IPS DF 19.7 (cell line): ENCODE measurements around the gene TPSB2.
"Not testable (repeated sequence)": the region's sequence is repeated elsewhere in the genome, so short reads cannot be mapped to it uniquely, and the experiment has no call there.

Source experiments
- DNase-seq: peaks from one replicate; pipeline ENCODE4 v3.0.0-alpha.2; 2013; ENCODE audit warnings: low read depth, low spot score

The TPSB2 gene

GRCh38 chr16:1241081-1241480 is 11.1 kb upstream of the TPSB2 start:
- not testable (repeated sequence) for DNase-seq

GRCh38 chr16:1240436-1240835 is 10.5 kb upstream of the TPSB2 start, which contains the start of gene TPSAB1:
Gene TPSAB1, plus strand, starts transcription at chr16:1240705. Its CDS starts 234 bp downstream, at chr16:1240939.
- not testable (repeated sequence) for DNase-seq

- DNase-seq, result not testable (repeated sequence)
Observed at GRCh38 chr16:1239575-1239974, 9.6 kb upstream of the TPSB2 start.

- DNase-seq, result not testable (repeated sequence)
Observed at GRCh38 chr16:1238909-1239308, 8.9 kb upstream of the TPSB2 start.

- DNase-seq, result no peak
Observed at GRCh38 chr16:1237990-1238389, 8.0 kb upstream of the TPSB2 start.

- DNase-seq, result not testable (repeated sequence)
Observed at GRCh38 chr16:1236659-1237058, 6.7 kb upstream of the TPSB2 start.

- not testable (repeated sequence) for DNase-seq
Observed at GRCh38 chr16:1232049-1232748, 2.2 kb upstream of the TPSB2 start.

GRCh38 chr16:1231301-1231700 is 1.3 kb upstream of the TPSB2 start:
- DNase-seq, result not testable (repeated sequence)

- not testable (repeated sequence) for DNase-seq
Observed at GRCh38 chr16:1230471-1231212, 658 bp upstream of the TPSB2 start.

GRCh38 chr16:1229476-1229875 is 508 bp downstream of the TPSB2 start:
- not testable (repeated sequence) for DNase-seq

GRCh38 chr16:1228227-1228626 is 1.8 kb downstream of the TPSB2 start:
- DNase-seq, result not testable (repeated sequence)

GRCh38 chr16:1226692-1227091 is 3.3 kb downstream of the TPSB2 start:
- not testable (repeated sequence) for DNase-seq

- DNase-seq, result not testable (repeated sequence)
Observed at GRCh38 chr16:1225728-1226311, 4.2 kb downstream of the TPSB2 start.

- no peak for DNase-seq
Observed at GRCh38 chr16:1225051-1225451, 4.9 kb downstream of the TPSB2 start, which contains the start of gene TPSG1. Gene TPSG1, minus strand, starts transcription at chr16:1225268. Its CDS starts 16 bp downstream, at chr16:1225252.

- no peak for DNase-seq
Observed at GRCh38 chr16:1224558-1224957, 5.4 kb downstream of the TPSB2 start.

GRCh38 chr16:1223355-1224214 is 6.4 kb downstream of the TPSB2 start:
- no peak for DNase-seq

GRCh38 chr16:1222553-1223354 is 7.2 kb downstream of the TPSB2 start:
- DNase-seq, result no peak

GRCh38 chr16:1221628-1222552 is 8.1 kb downstream of the TPSB2 start:
- no peak for DNase-seq

- DNase-seq, result no peak
Observed at GRCh38 chr16:1220841-1221627, 8.9 kb downstream of the TPSB2 start.
